NK-92 treated with Interleukin-12 subunit alpha and Interleukin-12 subunit beta, amount 100 ng/mL, for 24 hours (cell line): ENCODE results near the gene OSBP2.

Experiments
- DNase-seq: peaks from one replicate; lab custom pipeline; 2025; lab: John Stamatoyannopoulos, UW

Gene OSBP2

GRCh38 chr22:30869667-30870395, 175.2 kb downstream of the OSBP2 start:
- no peak for DNase-seq

- no peak for DNase-seq
These were observed 176.0 kb downstream of the OSBP2 start for GRCh38 chr22:30870451-30871345.

- DNase-seq, result no peak
These were observed 177.0 kb downstream of the OSBP2 start for GRCh38 chr22:30871391-30872284.

- no peak for DNase-seq
These were observed 177.8 kb downstream of the OSBP2 start for GRCh38 chr22:30872285-30873041.

GRCh38 chr22:30873086-30873650, 178.5 kb downstream of the OSBP2 start:
- DNase-seq, result no peak

- DNase-seq, result no peak
These were observed 179.0 kb downstream of the OSBP2 start for GRCh38 chr22:30873661-30874060.

- DNase-seq, result no peak
These were observed 180.0 kb downstream of the OSBP2 start for GRCh38 chr22:30874431-30875370.

GRCh38 chr22:30875481-30876215, 181.0 kb downstream of the OSBP2 start:
- no peak for DNase-seq

- DNase-seq, result no peak
These were observed 181.6 kb downstream of the OSBP2 start for GRCh38 chr22:30876221-30876751.

GRCh38 chr22:30876915-30877553, 182.4 kb downstream of the OSBP2 start:
- no peak for DNase-seq

- no peak for DNase-seq
These were observed 183.2 kb downstream of the OSBP2 start for GRCh38 chr22:30877662-30878515.

GRCh38 chr22:30878516-30879414, 184.1 kb downstream of the OSBP2 start:
- no peak for DNase-seq

GRCh38 chr22:30879415-30879797, 184.7 kb downstream of the OSBP2 start:
- DNase-seq, result no peak

GRCh38 chr22:30880181-30880601, 185.5 kb downstream of the OSBP2 start:
- DNase-seq, result no peak

GRCh38 chr22:30880847-30881246, 186.2 kb downstream of the OSBP2 start:
- no peak for DNase-seq
